GM12875 (cell line): Measurements from ENCODE around the gene GAS6.

Experiments used
- H3K4me3 ChIP-seq: one replicate; pipeline ENCODE4 v1.5.1; 2011; ENCODE audit warnings: low read depth, low read length, control low read depth
- CTCF ChIP-seq: IDR thresholded peaks from 2 replicates; pipeline ENCODE4 v1.5.1; 2011; ENCODE audit warnings: low read depth, mild to moderate bottlenecking, control low read depth, inconsistent platforms, low read length, moderate library complexity, borderline replicate concordance; ENCODE audit not compliant: insufficient read depth

Gene GAS6

DNA sequence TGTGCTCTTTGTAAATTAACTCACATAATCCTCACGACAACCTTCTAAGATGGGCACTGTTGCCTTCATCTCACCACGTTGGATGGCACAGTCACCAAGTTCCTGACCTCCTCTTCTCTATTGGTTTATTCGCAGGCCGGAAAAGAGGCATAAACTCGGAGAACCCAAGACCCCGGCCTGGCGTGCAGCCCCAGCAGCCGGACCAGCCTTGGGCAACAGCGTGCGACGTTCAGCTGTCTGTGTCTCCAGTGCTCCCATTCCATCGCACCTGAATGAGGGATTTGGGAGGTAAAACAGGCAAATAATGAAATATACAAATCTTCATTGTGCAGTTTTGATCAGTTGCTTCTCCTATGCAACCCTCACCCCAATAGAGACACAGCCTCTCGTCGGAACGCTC lies 34.5 kb upstream of the GAS6 start:
- H3K4me3 ChIP-seq: no peak overlapping the region
- TF ChIP-seq CTCF: no peak

DNA sequence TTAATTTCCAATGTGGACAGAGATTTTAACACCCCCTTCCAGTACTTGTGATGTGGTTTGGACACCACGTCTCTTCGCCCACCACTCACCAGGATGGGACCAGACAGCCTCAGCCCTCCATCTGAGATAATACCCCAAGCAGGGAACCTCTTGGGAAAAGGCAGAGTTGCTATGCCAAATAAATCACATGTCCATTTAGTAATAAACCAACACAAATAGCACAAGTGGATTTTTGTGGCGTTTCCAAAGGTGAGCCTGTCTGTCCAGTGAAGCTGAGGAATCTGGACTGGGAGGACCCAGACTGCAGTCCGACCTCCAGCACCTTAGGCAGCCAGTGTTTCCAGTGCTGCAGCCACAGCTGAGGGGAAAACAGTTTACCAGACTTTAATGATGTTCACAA lies 34.1 kb upstream of the GAS6 start:
- H3K4me3 ChIP-seq: no peak overlapping the region
- TF ChIP-seq CTCF: no peak

- no peak for TF ChIP-seq CTCF
- H3K4me3 ChIP-seq: no peak overlapping the region
Observed at GRCh38 chr13:113897161-113897560, 33.3 kb upstream of the GAS6 start.

- H3K4me3 ChIP-seq: no peak overlapping the region
- TF ChIP-seq CTCF: no peak
Observed at GRCh38 chr13:113895436-113895835, 31.6 kb upstream of the GAS6 start.

- no peak for TF ChIP-seq CTCF
- H3K4me3 ChIP-seq: no peak overlapping the region
Observed at GRCh38 chr13:113890774-113891480, 27.1 kb upstream of the GAS6 start.

- no peak overlapping the region for H3K4me3 ChIP-seq
- no peak for TF ChIP-seq CTCF
Observed at GRCh38 chr13:113889467-113889866, 25.6 kb upstream of the GAS6 start.

GRCh38 chr13:113888701-113889330 lies 24.9 kb upstream of the GAS6 start:
- no peak overlapping the region for H3K4me3 ChIP-seq
- no peak for TF ChIP-seq CTCF
